GM21825 (cell line): Measurements from ENCODE around the gene SPINK7.

Experiments used
- ATAC-seq: cut with Tn5 transposase; IDR thresholded peaks from one replicate; pipeline ENCODE4 v1.9.1; 2021; ENCODE audit warnings: mild to moderate bottlenecking, moderate library complexity; ENCODE audit not compliant: unreplicated experiment

Gene SPINK7

DNA sequence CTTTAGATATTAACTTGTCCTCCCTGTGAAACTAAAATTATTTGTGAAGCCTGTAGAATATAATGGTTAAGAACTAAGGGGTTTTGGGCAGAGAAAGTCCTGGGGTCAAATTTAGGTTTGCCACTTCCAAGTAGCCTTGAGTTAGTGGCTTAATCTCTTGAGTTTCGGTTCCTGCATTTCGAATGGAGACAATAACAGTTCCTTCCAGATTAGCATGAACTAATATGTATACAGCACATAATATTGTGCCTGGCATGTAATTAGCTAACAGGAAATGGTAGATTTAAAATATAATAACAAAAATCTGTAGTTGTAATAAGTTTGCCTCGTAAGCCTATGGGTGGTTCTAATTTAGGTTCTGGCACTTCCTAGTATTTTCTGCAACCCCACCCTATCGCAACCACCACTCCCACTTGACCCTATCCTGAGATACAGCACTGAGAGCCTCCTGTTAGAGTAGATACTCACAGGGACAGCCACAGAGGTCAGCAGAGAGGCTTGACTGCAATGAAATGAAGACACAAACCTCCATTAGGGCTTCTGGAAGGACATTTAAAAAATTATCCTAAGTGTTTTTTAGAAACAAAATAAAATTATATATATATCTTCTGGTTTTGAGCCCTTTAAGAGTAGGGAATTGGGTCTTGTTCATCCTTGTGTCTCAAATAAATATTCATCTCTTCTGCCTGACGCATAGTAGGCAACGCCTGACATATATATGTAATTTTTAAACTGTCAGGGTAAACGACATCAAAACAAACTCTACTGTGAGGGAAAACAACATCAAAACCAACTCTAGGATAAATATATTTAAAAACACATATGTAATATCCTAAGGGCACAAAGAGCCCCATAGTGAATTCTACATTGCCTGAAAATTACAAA, 31.6 kb downstream of the SPINK7 start:
- no peak for ATAC-seq

- ATAC-seq = no peak
Observed at GRCh38 chr5:148347706-148348105, 35.5 kb downstream of the SPINK7 start.

- no peak for ATAC-seq
Observed at GRCh38 chr5:148352696-148353095, 40.5 kb downstream of the SPINK7 start.

DNA sequence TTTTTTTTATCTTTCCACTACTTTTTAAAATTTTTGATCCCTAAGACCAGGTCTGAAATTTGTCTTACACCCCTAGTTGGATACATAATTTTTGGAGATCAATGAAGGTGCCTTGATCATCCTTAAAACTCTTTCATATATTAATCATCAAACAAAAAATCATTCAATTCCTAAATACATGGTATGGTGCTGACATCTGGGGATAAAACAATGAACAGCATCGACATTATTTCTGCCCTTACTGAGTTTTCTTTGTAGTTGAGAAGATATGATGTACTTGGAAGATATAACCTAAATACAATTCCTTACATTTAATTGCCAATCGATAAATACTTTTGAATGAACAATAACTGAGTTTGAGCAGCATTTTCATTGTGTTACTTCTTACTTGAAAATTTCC, 41.4 kb downstream of the SPINK7 start:
- ATAC-seq = no peak

GRCh38 chr5:148364343-148364742, 52.1 kb downstream of the SPINK7 start:
- no peak for ATAC-seq
